ENCODE data around the gene IL22RA2. TPM values are rescaled to one million over a fixed set of nuclear protein-coding genes. Genes with fewer than 3 reads are reported as not detected.

IL22RA2 gene
- total RNA-seq, 1 donor from 2014 or later: not detected

GRCh38 chr6:137176729-137177128 lies 3.3 kb upstream of the IL22RA2 start:
- peaks cover 22% of the 10 kb centered on the region for H3K9me3 Mint-ChIP-seq
- no peak for DNase-seq (ENCODE audit: low spot score in 2 of 2, unreplicated experiment in 2 of 2)
- H3K4me3 Mint-ChIP-seq: no peak overlapping the region
- peaks cover 7% of the 10 kb centered on the region for H3K4me1 Mint-ChIP-seq
- H3K36me3 Mint-ChIP-seq: peaks cover 9% of the 10 kb centered on the region
- TF ChIP-seq, protein P1, sequence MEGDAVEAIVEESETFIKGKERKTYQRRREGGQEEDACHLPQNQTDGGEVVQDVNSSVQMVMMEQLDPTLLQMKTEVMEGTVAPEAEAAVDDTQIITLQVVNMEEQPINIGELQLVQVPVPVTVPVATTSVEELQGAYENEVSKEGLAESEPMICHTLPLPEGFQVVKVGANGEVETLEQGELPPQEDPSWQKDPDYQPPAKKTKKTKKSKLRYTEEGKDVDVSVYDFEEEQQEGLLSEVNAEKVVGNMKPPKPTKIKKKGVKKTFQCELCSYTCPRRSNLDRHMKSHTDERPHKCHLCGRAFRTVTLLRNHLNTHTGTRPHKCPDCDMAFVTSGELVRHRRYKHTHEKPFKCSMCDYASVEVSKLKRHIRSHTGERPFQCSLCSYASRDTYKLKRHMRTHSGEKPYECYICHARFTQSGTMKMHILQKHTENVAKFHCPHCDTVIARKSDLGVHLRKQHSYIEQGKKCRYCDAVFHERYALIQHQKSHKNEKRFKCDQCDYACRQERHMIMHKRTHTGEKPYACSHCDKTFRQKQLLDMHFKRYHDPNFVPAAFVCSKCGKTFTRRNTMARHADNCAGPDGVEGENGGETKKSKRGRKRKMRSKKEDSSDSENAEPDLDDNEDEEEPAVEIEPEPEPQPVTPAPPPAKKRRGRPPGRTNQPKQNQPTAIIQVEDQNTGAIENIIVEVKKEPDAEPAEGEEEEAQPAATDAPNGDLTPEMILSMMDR (IDR thresholded peaks at IDR 0.05; ENCODE audit: unreplicated experiment): no peak
- peaks cover 1% of the 10 kb centered on the region for H3K27me3 Mint-ChIP-seq (ENCODE audit: low read depth)
- H3K27ac Mint-ChIP-seq: no peak overlapping the region

DNA sequence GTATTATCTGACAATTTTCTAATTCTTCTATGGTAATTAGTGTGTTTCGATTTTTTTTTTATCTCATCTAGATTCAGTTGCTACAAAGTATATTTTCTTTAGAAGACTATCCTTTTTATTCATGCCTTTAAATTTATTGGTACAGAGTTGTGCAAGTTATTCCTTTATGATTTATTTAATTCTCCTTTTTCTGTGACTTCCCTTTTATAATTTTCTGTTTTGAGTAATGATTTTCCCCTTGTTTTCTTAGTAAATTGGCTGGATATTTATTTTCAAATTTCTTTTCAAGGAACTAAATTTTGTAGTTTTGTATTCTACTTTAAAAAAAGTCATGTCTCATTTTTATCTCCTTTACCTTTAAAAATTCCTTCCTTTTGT lies 2.4 kb upstream of the IL22RA2 start:
- Mint-ChIP-seq H3K27ac (no peak overlapping the region), H3K36me3 (peaks cover 8% of the 10 kb centered on the region), H3K27me3 (ENCODE audit: low read depth) (peaks cover 1% of the 10 kb centered on the region), H3K9me3 (peaks cover 17% of the 10 kb centered on the region), H3K4me3 (no peak overlapping the region), H3K4me1 (peaks cover 7% of the 10 kb centered on the region)
- TF ChIP-seq, protein P1 (IDR thresholded peaks at IDR 0.05; ENCODE audit: unreplicated experiment): no peak
- no peak for DNase-seq (ENCODE audit: low spot score in 2 of 2, unreplicated experiment in 2 of 2)

DNA sequence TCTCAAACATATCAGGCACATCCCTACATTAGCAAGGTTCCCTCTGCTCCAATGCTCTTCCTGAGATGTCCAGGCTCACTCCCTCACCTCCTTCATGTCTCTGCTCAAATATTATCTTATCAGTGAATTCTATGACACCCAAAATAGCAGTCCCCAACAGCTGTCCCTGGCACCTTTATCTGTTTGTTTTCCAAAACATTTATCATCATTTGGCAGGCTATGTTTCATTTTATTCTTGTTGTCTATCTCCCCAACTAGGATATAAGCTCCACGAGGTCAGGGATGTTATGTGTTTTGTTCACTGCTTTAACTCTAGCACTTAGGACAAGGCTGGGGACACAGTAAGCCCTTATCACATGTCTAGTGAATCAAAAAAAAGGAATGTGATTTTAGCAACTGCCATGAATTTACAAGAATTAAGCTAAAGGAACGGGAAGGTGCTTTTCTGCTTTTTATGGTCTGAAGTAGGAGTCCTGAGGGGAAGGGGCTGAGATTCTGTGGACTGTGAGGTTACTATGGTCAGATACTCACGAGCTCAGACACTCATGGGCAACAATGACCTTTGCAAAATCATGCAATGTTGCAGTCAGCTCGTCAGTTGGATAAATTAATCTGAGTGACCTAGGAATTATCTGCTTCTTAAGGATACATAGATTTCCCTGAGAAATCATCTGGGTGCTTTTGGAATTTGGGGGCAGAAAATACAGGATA lies 1.9 kb upstream of the IL22RA2 start:
- H3K27ac Mint-ChIP-seq: no peak overlapping the region
- H3K4me3 Mint-ChIP-seq: no peak overlapping the region
- H3K4me1 Mint-ChIP-seq: peaks cover 7% of the 10 kb centered on the region
- H3K36me3 Mint-ChIP-seq: peaks cover 5% of the 10 kb centered on the region
- TF ChIP-seq, protein P1 (IDR thresholded peaks at IDR 0.05; ENCODE audit: unreplicated experiment): no peak
- H3K9me3 Mint-ChIP-seq: peaks cover 17% of the 10 kb centered on the region
- H3K27me3 Mint-ChIP-seq (ENCODE audit: low read depth): peaks cover 1% of the 10 kb centered on the region
- no peak for DNase-seq (ENCODE audit: low spot score in 2 of 2, unreplicated experiment in 2 of 2)

DNA sequence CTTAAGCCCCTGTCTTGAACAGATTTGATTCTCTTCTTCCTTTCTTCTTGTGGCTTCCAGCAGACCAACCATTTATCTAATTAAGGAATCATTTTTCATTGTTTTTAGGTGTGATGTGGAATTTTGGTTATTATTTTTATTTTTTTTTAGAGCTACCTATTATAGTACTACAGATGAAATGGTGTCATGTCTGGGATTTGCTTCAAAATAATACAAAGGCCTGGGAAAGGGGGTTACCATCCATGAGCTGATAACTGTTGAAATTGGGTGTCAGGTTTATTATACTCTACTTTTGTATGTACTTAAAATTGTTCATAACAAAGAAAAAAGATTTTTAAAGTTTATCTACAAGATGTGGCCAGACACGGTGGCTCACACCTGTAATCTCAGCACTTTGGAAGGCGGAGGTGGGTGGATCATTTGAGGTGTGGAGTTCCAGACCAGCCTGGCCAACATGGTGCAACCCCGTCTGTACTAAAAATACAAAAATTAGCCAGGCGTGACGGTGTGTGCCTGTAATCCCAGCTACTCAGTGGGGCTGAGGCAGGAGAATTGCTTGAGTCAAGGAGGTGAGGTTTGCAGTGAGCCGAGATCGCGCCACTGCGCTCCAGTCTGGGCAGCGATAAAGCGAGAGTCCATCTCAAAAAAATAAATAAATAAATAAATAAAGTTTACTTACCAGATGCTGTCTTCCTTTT lies 561 bp downstream of the IL22RA2 start:
- no peaks in the 10 kb centered on the region for H3K36me3 Mint-ChIP-seq
- peaks cover 7% of the 10 kb centered on the region for H3K4me1 Mint-ChIP-seq
- no peak for DNase-seq (ENCODE audit: low spot score in 2 of 2, unreplicated experiment in 2 of 2)
- no peak overlapping the region for H3K4me3 Mint-ChIP-seq
- H3K27ac Mint-ChIP-seq: no peak overlapping the region
- peaks cover 1% of the 10 kb centered on the region for H3K27me3 Mint-ChIP-seq (ENCODE audit: low read depth)
- TF ChIP-seq, protein P1 (IDR thresholded peaks at IDR 0.05; ENCODE audit: unreplicated experiment): no peak
- peaks cover 19% of the 10 kb centered on the region for H3K9me3 Mint-ChIP-seq

DNA sequence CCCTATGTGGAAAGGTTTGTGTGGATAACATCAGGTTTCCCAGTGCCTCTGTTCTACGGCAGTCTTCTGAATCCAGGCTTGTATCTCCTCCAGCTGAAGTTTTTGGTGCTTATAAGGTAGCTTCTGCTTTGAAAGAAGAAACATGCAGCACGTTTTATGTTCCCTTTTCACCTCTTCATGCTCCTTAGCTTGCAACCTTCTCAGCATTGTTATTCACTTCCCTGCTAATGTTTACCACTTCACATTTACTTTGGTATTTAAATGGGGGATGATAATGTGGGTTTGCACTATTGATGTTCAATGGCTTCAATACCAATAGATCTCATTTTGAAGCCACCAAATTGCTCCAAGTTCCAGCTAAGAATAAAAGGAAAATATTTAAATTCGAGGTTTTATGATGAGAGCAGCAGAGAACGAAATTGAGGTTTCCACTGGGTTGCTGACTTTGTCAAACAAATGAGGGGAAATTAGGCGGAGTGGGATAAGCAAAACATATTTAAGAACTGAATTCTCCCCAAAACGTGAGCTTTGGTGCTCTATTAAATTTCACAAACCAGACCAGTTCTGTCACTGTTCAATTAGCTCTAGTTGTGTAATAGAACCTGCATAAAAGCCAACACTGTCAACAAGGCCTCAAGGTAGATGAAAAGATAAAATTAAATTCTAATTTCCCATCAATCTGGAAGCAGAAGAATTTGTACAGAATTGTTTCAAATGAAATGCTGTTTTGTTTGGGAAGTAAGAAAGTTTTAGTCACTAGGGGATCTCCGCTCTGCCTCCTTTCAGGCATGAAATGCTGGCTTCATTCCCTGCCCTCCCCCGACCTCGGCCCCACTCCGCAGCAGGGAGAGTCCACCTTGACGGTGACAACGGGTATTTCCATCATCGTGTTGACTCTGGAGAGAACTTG lies 1.4 kb downstream of the IL22RA2 start:
- Mint-ChIP-seq H3K27ac (no peak overlapping the region), H3K9me3 (peaks cover 19% of the 10 kb centered on the region), H3K27me3 (ENCODE audit: low read depth) (peaks cover 1% of the 10 kb centered on the region), H3K4me1 (peaks cover 7% of the 10 kb centered on the region), H3K36me3 (no peaks in the 10 kb centered on the region), H3K4me3 (no peak overlapping the region)
- DNase-seq (ENCODE audit: low spot score in 2 of 2, unreplicated experiment in 2 of 2): no peak
- TF ChIP-seq, protein P1 (IDR thresholded peaks at IDR 0.05; ENCODE audit: unreplicated experiment): no peak

All from mesothelial cell of epicardium (in vitro differentiated cells).